ENCODE data around the gene TOR3A. TPM values are rescaled to one million over a fixed set of nuclear protein-coding genes. Genes with fewer than 3 reads are reported as not detected.

The TOR3A gene
- total RNA-seq, 1 experiment from 2014 or later: 25.2 TPM

DNA sequence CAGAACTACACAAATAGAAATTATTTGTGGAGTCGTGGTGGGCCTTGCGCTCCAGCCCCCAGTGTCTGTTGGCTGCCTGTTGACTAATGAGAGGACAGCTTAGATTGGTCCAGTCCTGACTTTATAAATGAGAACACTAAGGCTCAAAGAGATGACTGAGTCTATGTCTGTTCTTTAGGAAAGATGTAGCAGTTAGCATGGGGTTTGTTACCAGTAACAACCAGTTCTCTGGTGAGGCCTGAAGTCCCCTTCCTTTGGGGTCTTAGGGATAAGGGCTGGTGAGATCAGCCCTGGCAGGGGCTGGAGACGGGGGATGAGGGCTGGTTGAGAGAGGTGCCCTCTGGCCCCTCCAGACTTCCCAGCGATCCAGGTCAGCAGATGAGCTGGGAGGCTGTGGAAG, 9.1 kb downstream of the TOR3A start:
- TF ChIP-seq, protein P1, sequence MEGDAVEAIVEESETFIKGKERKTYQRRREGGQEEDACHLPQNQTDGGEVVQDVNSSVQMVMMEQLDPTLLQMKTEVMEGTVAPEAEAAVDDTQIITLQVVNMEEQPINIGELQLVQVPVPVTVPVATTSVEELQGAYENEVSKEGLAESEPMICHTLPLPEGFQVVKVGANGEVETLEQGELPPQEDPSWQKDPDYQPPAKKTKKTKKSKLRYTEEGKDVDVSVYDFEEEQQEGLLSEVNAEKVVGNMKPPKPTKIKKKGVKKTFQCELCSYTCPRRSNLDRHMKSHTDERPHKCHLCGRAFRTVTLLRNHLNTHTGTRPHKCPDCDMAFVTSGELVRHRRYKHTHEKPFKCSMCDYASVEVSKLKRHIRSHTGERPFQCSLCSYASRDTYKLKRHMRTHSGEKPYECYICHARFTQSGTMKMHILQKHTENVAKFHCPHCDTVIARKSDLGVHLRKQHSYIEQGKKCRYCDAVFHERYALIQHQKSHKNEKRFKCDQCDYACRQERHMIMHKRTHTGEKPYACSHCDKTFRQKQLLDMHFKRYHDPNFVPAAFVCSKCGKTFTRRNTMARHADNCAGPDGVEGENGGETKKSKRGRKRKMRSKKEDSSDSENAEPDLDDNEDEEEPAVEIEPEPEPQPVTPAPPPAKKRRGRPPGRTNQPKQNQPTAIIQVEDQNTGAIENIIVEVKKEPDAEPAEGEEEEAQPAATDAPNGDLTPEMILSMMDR (IDR thresholded peaks at IDR 0.05; ENCODE audit: insufficient read depth in 1 of 2, low read depth in 1 of 2, low read length in 1 of 2, severe bottlenecking in 1 of 2, unreplicated experiment in 1 of 2): no peak
- Mint-ChIP-seq H3K27ac (ENCODE audit: unreplicated experiment) (no peak overlapping the region), H3K4me1 (ENCODE audit: low read depth, unreplicated experiment) (no peaks in the 10 kb centered on the region), H3K27me3 (ENCODE audit: insufficient read depth, unreplicated experiment) (no peaks in the 10 kb centered on the region), H3K9me3 (ENCODE audit: unreplicated experiment) (no peaks in the 10 kb centered on the region), H3K36me3 (ENCODE audit: insufficient read depth, unreplicated experiment) (peaks cover 52% of the 10 kb centered on the region), H3K4me3 (ENCODE audit: unreplicated experiment) (no peak overlapping the region)
- ChIA-PET CTCF (no interaction called here), POLR2A (no interaction called here)
- no TSS peak for BruUV-seq (replicated peaks)
- H3K4me3 ChIP-seq (ENCODE audit: low read depth, low read length): no peak overlapping the region
- DNase-seq: no peak
- no peaks in the 10 kb centered on the region for H3K27me3 ChIP-seq (replicated peaks; ENCODE audit: control insufficient read depth, insufficient read depth, low read length)
- no peaks in the 10 kb centered on the region for H3K9me3 ChIP-seq
- peaks cover 3% of the 10 kb centered on the region for H3K36me3 ChIP-seq (ENCODE audit: control insufficient read depth, insufficient read depth, low read length)
- no peaks in the 10 kb centered on the region for H3K4me1 ChIP-seq
- intact Hi-C loops (cut with micrococcal nuclease; ENCODE audit: unreplicated experiment): no loop called here

DNA sequence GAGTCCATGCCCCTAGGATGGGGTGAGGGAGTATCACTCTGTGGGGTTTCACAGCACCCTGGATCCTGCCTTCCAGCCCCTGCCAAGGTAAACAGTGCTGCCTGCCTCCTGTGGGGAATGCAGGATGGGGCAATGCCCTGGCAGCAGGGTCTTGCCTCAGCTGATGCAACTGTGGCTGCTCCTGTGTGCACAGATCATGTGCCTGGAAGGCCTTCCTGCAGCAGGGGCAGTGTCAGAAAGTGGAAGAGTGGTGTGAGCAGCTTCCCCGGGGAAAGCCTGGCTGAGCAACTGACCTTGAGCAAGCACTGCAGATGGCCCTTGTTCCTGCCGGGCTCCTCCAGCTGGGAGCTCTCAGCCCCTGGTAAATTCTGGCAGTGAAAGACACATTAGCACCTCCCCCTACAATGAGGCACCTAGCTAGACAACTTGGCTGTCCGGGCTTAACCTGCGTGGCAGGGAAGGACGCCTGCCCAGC, 9.9 kb downstream of the TOR3A start:
- no peaks in the 10 kb centered on the region for H3K9me3 ChIP-seq
- Mint-ChIP-seq H3K9me3 (ENCODE audit: unreplicated experiment) (no peaks in the 10 kb centered on the region), H3K36me3 (ENCODE audit: insufficient read depth, unreplicated experiment) (peaks cover 55% of the 10 kb centered on the region), H3K27me3 (ENCODE audit: insufficient read depth, unreplicated experiment) (no peaks in the 10 kb centered on the region), H3K27ac (ENCODE audit: unreplicated experiment) (no peak overlapping the region), H3K4me1 (ENCODE audit: low read depth, unreplicated experiment) (no peaks in the 10 kb centered on the region), H3K4me3 (ENCODE audit: unreplicated experiment) (no peak overlapping the region)
- ChIA-PET POLR2A (no interaction called here), CTCF (interaction anchor here (0.6 kb wide), 1 partner anchor 1748 kb away, joined by 3 read pairs; no protein-coding TSS in a partner anchor)
- intact Hi-C loops (cut with micrococcal nuclease; ENCODE audit: unreplicated experiment): no loop called here
- H3K4me1 ChIP-seq: no peaks in the 10 kb centered on the region
- no peaks in the 10 kb centered on the region for H3K27me3 ChIP-seq (replicated peaks; ENCODE audit: control insufficient read depth, insufficient read depth, low read length)
- no peak overlapping the region for H3K4me3 ChIP-seq (ENCODE audit: low read depth, low read length)
- BruUV-seq (replicated peaks): no TSS peak
- H3K36me3 ChIP-seq (ENCODE audit: control insufficient read depth, insufficient read depth, low read length): peaks cover 3% of the 10 kb centered on the region
- TF ChIP-seq, protein P1 (IDR thresholded peaks at IDR 0.05; ENCODE audit: insufficient read depth in 1 of 2, low read depth in 1 of 2, low read length in 1 of 2, severe bottlenecking in 1 of 2, unreplicated experiment in 1 of 2): no peak
- no peak for DNase-seq

DNA sequence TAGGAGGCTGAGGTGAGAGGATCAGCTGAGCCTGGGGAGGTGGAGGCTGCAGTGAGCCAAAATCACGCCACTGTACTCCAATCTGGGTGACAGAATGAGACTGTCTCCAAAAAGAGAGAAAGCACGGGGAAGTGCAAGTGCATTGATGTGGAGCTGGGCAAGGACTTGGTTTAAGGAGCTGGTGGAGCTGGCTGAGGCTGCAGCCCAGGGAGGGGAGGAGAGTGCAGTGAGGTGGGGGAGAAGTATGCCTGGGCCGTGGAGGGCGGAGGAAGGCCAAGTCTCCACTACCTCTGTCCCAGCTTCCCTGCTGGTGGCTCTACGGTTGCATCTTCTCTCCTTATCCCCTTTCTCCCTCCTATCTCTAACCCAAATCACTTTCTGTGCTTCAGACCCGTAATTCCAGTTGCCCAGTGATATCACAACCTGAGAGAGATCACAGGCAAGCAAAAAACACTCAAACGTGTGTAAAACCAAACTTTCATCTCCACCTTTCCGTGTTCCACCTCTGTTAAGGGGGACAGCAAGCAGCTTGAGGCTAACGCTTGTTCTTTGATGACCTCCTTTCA, 11.1 kb downstream of the TOR3A start:
- POLR2A ChIA-PET: no interaction called here
- no peak for DNase-seq

More for the DNA sequence above, 11.1 kb downstream of the TOR3A start:
- no peaks in the 10 kb centered on the region for H3K27me3 Mint-ChIP-seq (ENCODE audit: insufficient read depth, unreplicated experiment)
- H3K4me1 Mint-ChIP-seq (ENCODE audit: low read depth, unreplicated experiment): no peaks in the 10 kb centered on the region
- no peak overlapping the region for H3K4me3 Mint-ChIP-seq (ENCODE audit: unreplicated experiment)
- H3K9me3 Mint-ChIP-seq (ENCODE audit: unreplicated experiment): no peaks in the 10 kb centered on the region
- H3K27ac Mint-ChIP-seq (ENCODE audit: unreplicated experiment): no peak overlapping the region
- CTCF ChIA-PET: interaction anchor here (0.6 kb wide), 1 partner anchor 11 kb away, joined by 3 read pairs; no protein-coding TSS in a partner anchor
- Histone ChIP-seq H3K4me3 (ENCODE audit: low read depth, low read length) (no peak overlapping the region), H3K36me3 (ENCODE audit: control insufficient read depth, insufficient read depth, low read length) (peaks cover 3% of the 10 kb centered on the region), H3K4me1 (no peaks in the 10 kb centered on the region), H3K27me3 (replicated peaks; ENCODE audit: control insufficient read depth, insufficient read depth, low read length) (no peaks in the 10 kb centered on the region), H3K9me3 (no peaks in the 10 kb centered on the region)
- BruUV-seq (replicated peaks): no TSS peak
- intact Hi-C loops (cut with micrococcal nuclease; ENCODE audit: unreplicated experiment): no loop called here
- H3K36me3 Mint-ChIP-seq (ENCODE audit: insufficient read depth, unreplicated experiment): peaks cover 61% of the 10 kb centered on the region
- TF ChIP-seq, protein P1 (IDR thresholded peaks at IDR 0.05; ENCODE audit: insufficient read depth in 1 of 2, low read depth in 1 of 2, low read length in 1 of 2, severe bottlenecking in 1 of 2, unreplicated experiment in 1 of 2): no peak
